ENCODE data around the gene PGLYRP3.
"Not testable (repeated sequence)": the region's sequence is repeated elsewhere in the genome, so short reads cannot be mapped to it uniquely, and the experiment has no call there.

PGLYRP3 gene

DNA sequence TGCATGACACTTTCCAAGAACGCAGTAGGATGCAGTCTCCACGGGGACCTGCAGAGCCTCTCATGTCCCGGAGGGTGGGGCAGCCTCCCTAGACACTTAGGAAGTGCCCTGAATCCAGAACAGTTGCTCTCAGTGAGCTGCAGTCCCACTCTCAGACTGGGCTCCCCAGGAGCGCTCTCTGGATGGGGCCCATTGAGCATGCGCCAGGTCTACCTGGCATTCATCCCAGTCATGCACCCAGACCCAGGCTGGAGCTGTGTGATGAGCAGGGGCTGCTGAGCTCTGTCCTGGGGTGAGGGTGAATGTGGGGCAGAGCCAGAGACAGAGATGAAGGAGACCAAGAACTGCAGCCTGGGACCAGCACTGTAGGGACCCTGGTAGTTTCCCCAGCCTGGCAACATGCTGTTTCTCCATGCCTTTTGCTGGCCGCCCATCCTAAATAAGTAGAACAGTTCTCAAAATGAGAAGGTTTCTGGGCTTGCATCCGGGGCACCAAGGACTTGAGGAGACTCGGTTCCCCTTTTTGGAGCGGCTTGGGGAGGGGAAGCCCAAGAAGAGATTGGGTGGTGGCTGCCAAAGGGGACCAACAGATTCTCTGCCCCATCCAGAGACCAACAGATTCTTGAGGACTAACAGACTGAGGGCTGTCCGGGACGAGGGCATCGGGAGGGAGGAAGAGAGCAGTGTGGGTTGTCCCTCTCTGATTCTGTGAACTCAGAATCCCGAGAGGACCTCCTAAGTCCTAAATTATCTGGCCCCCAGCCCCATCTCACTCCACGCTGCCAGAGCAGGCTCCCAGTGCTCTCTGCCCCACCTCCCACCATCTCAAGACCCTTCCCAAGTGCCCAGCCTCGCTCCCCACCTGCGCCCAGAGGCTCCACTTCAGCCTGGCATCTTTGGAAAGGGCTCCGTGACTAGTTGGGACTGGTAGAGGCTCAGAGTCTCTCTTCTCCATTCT is 36.9 kb upstream of the PGLYRP3 start:
- ChIA-PET CTCF (interaction anchor here (0.6 to 1.7 kb wide), 3 partner anchors 145 to 396 kb away, joined by 3 to 8 read pairs (median 3); no protein-coding TSS in a partner anchor), POLR2A (ENCODE audit: low non-redundant PET) (no interaction called here)
- no peak overlapping the region for H3K27ac ChIP-seq
- TF ChIP-seq, protein P1, sequence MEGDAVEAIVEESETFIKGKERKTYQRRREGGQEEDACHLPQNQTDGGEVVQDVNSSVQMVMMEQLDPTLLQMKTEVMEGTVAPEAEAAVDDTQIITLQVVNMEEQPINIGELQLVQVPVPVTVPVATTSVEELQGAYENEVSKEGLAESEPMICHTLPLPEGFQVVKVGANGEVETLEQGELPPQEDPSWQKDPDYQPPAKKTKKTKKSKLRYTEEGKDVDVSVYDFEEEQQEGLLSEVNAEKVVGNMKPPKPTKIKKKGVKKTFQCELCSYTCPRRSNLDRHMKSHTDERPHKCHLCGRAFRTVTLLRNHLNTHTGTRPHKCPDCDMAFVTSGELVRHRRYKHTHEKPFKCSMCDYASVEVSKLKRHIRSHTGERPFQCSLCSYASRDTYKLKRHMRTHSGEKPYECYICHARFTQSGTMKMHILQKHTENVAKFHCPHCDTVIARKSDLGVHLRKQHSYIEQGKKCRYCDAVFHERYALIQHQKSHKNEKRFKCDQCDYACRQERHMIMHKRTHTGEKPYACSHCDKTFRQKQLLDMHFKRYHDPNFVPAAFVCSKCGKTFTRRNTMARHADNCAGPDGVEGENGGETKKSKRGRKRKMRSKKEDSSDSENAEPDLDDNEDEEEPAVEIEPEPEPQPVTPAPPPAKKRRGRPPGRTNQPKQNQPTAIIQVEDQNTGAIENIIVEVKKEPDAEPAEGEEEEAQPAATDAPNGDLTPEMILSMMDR (conservative IDR thresholded peaks at IDR 0.05; ENCODE audit: low read depth), result no peak
- DNase-seq (ENCODE audit: low spot score), result no peak

DNA sequence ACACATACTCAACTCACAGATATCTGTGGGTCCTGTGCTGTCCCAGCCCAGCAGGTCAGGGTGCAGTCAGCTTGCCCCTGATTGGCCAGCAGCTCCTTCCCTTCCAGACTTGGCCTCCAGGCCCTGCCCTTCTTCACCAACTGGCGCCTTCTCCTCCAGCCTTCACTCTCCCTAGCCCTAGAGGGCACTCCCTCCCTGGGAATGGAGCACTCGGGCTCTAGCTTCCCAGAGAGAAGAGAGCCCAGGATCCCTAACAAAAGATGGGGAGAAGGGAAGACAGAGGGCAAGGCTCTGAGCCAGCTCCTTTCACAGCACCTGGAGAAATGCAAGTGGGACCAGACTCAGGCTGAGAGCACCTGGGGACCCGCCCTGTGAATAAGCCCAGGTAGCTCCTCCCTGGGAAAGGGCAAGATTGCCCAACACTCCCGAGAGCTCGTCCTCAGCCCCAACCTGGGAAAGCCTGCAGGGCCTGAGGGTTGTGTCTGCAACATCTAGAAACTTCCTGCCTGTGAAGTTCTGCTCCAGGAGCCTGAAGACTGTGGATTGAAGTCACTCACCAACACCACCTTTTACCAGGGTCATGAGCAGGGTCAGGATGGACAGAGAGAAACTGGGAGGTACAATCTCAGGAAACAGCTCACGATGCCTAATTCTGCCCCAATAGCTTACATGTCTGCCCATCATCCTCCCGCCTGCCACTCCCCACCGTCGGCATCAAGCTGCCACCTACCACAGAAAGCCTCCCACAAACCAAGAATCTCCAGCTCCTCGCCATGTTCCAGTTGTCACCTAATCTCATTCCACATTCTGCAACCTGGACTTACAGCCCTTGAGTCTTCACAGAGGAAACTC is 36.0 kb upstream of the PGLYRP3 start, which contains the start of gene PGLYRP4:
Gene PGLYRP4 (minus strand): TSS at position 331 of the 852 bp plus-strand sequence. CDS start 909 bp downstream, outside the sequence.
- H3K27ac ChIP-seq, result no peak within 1 kb of the TSS
- DNase-seq (ENCODE audit: low spot score), result no peak
- ChIA-PET CTCF (interaction anchor here (0.6 to 1.7 kb wide), 4 partner anchors 27 to 395 kb away, joined by 3 to 8 read pairs (median 3); partner anchors contain the start of gene S100A12), POLR2A (ENCODE audit: low non-redundant PET) (interaction anchor here (0.6 to 0.9 kb wide), 2 partner anchors 9 to 214 kb away, joined by 3 to 5 read pairs; partner anchors contain the start of gene S100A9)
- TF ChIP-seq, protein P1 (conservative IDR thresholded peaks at IDR 0.05; ENCODE audit: low read depth), result no peak

DNA sequence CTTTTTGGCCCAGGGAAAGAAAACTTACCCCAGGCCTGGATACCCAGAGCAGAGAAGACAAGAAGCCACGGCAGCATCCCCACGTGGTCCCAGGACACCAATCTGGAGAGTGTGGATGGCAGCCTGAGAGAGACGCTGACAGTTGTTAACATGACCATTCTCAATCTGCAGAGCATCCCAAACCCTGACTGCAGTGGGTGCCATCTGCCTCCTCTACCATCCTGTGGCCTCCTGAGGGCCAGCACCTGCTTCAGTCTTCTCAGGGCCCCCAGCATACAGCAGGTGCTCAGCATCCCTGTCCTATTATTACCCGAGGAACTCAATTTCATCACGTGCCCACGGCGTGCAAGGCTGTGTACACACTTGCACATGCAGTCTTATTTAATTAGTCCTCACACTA is 35.1 kb upstream of the PGLYRP3 start:
- DNase-seq (ENCODE audit: low spot score), result no peak
- ChIA-PET CTCF (interaction anchor here (0.8 to 1.7 kb wide), 2 partner anchors 147 to 163 kb away, joined by 3 to 8 read pairs; no protein-coding TSS in a partner anchor), POLR2A (ENCODE audit: low non-redundant PET) (interaction anchor here (0.9 kb wide), 1 partner anchor 10 kb away, joined by 3 read pairs; the partner anchor contains the start of gene S100A9)
- no peak overlapping the region for H3K27ac ChIP-seq
- TF ChIP-seq, protein P1 (conservative IDR thresholded peaks at IDR 0.05; ENCODE audit: low read depth), result no peak

DNA sequence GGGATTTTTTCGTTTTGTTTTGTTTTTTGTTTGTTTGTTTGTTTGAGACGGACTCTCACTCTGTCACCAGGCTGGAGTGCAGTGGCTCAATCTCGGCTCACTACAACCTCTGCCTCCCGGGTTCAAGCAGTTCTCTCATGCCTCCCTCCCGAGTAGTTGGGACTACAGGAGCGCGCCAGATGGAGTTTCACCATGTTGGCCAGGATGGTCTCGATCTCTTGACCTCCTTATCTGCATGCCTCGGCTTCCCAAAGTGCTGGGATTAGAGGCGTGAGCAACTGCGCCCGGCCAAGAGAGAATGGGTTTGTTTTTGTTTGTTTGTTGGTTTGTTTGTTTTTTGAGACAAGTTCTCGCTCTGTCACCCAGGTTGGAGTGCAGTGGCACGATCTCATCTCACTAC is 34.3 kb upstream of the PGLYRP3 start:
- POLR2A ChIA-PET (ENCODE audit: low non-redundant PET); H3K27ac ChIP-seq; DNase-seq (ENCODE audit: low spot score); CTCF ChIA-PET: not testable (repeated sequence)

DNA sequence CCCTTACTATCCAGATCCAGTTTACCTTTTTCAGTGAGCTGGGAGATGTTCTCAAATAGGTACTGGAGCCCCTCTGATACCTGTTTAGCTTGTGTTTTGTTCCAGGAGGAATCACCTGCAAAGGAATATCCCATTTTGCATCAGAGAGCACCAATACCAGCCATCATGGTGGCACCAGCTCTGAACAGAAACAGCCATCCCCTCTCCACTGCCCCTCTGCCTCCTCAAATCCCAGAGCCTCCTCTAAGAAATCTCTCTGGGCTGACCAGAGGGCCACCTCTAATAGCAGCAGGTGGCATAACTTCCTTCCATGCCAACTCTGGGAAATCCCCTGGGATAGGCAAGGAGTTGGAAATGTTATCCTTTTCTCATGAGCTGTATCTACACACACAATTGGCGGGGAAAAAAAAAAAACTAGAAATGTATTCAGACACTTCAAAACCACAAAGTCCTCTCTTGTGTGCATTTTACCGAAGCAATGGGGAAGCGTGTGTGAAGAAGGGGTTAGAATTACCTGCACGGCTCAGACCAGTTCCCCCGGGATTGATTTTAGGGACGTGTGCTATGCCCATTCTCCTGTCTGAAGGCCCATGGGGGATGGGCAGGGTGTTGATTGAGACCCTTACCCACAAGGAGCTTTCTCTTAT is 33.4 kb upstream of the PGLYRP3 start:
- ChIA-PET CTCF (interaction anchor here (0.9 kb wide), 1 partner anchor 57 kb away, joined by 5 read pairs; no protein-coding TSS in a partner anchor), POLR2A (ENCODE audit: low non-redundant PET) (no interaction called here)
- no peak overlapping the region for H3K27ac ChIP-seq
- TF ChIP-seq, protein P1 (conservative IDR thresholded peaks at IDR 0.05; ENCODE audit: low read depth), result no peak
- no peak for DNase-seq (ENCODE audit: low spot score)

DNA sequence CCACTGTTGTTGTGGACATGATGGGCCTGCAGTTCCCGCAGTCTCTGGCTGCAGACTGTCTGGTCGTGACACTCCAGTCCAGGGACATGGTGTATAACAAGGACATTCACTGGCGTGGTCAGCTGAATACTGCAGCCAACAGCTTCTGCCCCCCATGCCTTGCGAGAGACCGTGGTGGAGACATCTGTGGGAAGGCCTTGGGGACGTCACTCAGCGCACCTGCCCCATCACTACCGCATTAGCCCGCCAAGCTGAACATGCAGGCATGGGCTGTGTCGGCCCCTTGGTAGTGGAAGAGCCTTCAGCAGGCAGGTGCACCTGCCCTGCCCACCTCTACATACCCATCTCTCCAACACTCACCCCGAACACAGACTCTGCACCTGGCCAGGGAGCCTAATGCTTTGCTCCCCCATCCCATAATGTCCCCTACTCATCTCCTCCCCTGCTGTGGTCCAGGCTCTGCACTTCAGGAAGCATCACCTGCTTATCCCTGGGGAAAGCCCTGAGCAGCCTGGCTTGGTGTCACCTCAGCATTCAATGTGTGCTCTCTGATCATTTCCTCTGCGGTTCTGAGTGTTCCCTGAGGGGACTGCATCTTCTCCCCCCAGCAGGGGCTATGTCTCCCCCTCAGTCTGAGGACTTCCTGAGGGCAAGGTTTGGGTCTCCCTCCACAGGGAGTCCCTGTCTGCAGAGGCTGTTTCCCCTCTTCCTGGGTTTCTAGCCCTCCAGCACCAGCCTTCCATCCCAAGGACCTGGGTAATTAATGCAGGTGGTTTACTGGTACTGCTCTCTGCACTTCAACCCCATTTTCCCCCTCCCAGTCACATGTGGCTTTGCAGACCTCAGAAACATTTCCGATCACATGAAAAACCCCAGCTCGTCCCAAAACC is 32.7 kb upstream of the PGLYRP3 start:
- no peak overlapping the region for H3K27ac ChIP-seq
- TF ChIP-seq, protein P1 (conservative IDR thresholded peaks at IDR 0.05; ENCODE audit: low read depth), result no peak
- ChIA-PET POLR2A (ENCODE audit: low non-redundant PET) (no interaction called here), CTCF (interaction anchor here (0.9 kb wide), 1 partner anchor 57 kb away, joined by 5 read pairs; no protein-coding TSS in a partner anchor)
- no peak for DNase-seq (ENCODE audit: low spot score)
